ENCODE measurements around the gene CDC42BPA. TPM values are rescaled to one million over a fixed set of nuclear protein-coding genes. Genes with fewer than 3 reads are reported as not detected.

CDC42BPA gene
- total RNA-seq, 1 experiment from 2014 or later: 25.2 TPM

DNA sequence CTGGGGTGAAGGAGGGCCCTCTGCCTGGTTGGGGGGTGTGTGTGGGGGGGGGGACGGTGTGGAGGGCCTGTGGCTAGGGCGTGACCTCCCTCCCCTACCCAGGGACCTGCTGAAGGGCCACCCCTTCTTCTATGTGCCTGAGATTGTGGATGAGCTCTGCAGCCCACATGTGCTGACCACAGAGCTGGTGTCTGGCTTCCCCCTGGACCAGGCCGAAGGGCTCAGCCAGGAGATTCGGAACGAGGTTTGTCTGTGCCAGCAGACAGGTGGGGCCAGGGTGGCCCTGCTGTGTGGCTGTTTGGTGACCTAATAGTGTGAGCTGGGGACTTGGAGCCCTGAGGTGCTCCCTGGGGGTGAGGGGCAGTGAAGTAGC, 334.3 kb downstream of the CDC42BPA start (continued):
- TF ChIP-seq, protein P1, sequence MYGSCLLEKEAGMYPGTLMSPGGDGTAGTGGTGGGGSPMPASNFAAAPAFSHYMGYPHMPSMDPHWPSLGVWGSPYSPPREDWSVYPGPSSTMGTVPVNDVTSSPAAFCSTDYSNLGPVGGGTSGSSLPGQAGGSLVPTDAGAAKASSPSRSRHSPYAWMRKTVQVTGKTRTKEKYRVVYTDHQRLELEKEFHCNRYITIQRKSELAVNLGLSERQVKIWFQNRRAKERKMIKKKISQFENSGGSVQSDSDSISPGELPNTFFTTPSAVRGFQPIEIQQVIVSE (CRISPR knock-in tag; IDR thresholded peaks at IDR 0.05; ENCODE audit: borderline replicate concordance): no peak
- TF ChIP-seq, protein P2, sequence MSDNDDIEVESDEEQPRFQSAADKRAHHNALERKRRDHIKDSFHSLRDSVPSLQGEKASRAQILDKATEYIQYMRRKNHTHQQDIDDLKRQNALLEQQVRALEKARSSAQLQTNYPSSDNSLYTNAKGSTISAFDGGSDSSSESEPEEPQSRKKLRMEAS (CRISPR knock-in tag; IDR thresholded peaks at IDR 0.05): no peak
- TF ChIP-seq, protein P3, sequence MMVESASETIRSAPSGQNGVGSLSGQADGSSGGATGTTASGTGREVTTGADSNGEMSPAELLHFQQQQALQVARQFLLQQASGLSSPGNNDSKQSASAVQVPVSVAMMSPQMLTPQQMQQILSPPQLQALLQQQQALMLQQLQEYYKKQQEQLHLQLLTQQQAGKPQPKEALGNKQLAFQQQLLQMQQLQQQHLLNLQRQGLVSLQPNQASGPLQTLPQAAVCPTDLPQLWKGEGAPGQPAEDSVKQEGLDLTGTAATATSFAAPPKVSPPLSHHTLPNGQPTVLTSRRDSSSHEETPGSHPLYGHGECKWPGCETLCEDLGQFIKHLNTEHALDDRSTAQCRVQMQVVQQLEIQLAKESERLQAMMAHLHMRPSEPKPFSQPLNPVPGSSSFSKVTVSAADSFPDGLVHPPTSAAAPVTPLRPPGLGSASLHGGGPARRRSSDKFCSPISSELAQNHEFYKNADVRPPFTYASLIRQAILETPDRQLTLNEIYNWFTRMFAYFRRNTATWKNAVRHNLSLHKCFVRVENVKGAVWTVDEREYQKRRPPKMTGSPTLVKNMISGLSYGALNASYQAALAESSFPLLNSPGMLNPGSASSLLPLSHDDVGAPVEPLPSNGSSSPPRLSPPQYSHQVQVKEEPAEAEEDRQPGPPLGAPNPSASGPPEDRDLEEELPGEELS (CRISPR knock-in tag; IDR thresholded peaks at IDR 0.05): no peak

DNA sequence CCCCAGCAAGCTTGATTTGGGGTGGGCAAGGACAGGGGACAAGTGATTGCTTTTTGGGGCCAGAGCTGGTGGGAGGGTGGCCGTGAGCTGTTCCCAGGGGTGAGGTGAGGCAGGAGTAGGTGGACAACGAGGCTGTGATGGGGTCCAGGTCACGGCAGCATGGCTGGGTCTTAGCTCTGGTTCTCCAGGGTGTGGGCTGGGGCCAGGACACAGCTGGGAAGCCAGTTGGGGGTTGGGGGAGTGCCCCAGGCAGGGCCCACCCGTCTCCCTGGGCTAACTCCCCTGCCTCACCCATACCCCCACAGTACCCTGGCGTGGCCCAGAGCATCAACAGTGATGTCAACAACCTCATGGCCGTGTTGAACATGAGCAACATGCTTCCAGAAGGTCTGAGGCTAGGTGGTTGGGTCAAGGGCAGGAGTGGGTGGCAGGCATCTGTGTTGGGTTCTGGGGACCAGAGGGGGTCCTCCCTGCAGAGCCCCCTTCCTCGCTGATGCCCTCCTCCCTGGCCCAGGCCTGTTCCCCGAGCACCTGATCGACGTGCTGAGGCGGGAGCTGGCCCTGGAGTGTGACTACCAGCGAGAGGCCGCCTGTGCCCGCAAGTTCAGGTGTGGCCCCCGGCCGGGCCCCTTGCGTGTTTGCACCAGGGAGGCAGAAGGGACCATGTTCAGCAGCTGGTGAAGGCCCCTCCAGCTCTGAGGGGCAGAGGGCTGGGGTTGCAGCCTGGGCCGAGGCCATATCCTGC, 334.9 kb downstream of the CDC42BPA start:
- no peak overlapping the region for H3K4me3 Mint-ChIP-seq
- ATAC-seq (no peak), DNase-seq (ENCODE audit: low spot score) (no peak)
- peaks cover 17% of the 10 kb centered on the region for H3K36me3 Mint-ChIP-seq
- H3K4me1 Mint-ChIP-seq: peaks cover 7% of the 10 kb centered on the region
- no peaks in the 10 kb centered on the region for H3K9me3 Mint-ChIP-seq
- ChIA-PET CTCF (interaction anchor here (1.4 kb wide), 1 partner anchor 346 kb away, joined by 3 read pairs; no protein-coding TSS in a partner anchor), POLR2A (no interaction called here)
- no peak overlapping the region for H3K27ac Mint-ChIP-seq
- H3K27me3 Mint-ChIP-seq (ENCODE audit: low read depth): no peaks in the 10 kb centered on the region
- TF ChIP-seq, protein P4, sequence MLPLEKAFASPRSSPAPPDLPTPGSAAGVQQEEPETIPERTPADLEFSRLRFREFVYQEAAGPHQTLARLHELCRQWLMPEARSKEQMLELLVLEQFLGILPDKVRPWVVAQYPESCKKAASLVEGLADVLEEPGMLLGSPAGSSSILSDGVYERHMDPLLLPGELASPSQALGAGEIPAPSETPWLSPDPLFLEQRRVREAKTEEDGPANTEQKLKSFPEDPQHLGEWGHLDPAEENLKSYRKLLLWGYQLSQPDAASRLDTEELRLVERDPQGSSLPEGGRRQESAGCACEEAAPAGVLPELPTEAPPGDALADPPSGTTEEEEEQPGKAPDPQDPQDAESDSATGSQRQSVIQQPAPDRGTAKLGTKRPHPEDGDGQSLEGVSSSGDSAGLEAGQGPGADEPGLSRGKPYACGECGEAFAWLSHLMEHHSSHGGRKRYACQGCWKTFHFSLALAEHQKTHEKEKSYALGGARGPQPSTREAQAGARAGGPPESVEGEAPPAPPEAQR (CRISPR knock-in tag; IDR thresholded peaks at IDR 0.05): no peak
- TF ChIP-seq ELF4 (CRISPR knock-in tag; IDR thresholded peaks at IDR 0.05; ENCODE audit: low read depth): no peak
- TF ChIP-seq NR2C2 (CRISPR knock-in tag; IDR thresholded peaks at IDR 0.05): no peak
- no peak for TF ChIP-seq ZNF219 (CRISPR knock-in tag; IDR thresholded peaks at IDR 0.05; ENCODE audit: borderline replicate concordance)
- TF ChIP-seq, protein P5, sequence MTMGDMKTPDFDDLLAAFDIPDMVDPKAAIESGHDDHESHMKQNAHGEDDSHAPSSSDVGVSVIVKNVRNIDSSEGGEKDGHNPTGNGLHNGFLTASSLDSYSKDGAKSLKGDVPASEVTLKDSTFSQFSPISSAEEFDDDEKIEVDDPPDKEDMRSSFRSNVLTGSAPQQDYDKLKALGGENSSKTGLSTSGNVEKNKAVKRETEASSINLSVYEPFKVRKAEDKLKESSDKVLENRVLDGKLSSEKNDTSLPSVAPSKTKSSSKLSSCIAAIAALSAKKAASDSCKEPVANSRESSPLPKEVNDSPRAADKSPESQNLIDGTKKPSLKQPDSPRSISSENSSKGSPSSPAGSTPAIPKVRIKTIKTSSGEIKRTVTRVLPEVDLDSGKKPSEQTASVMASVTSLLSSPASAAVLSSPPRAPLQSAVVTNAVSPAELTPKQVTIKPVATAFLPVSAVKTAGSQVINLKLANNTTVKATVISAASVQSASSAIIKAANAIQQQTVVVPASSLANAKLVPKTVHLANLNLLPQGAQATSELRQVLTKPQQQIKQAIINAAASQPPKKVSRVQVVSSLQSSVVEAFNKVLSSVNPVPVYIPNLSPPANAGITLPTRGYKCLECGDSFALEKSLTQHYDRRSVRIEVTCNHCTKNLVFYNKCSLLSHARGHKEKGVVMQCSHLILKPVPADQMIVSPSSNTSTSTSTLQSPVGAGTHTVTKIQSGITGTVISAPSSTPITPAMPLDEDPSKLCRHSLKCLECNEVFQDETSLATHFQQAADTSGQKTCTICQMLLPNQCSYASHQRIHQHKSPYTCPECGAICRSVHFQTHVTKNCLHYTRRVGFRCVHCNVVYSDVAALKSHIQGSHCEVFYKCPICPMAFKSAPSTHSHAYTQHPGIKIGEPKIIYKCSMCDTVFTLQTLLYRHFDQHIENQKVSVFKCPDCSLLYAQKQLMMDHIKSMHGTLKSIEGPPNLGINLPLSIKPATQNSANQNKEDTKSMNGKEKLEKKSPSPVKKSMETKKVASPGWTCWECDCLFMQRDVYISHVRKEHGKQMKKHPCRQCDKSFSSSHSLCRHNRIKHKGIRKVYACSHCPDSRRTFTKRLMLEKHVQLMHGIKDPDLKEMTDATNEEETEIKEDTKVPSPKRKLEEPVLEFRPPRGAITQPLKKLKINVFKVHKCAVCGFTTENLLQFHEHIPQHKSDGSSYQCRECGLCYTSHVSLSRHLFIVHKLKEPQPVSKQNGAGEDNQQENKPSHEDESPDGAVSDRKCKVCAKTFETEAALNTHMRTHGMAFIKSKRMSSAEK (CRISPR knock-in tag; IDR thresholded peaks at IDR 0.05; ENCODE audit: borderline replicate concordance): no peak
- TF ChIP-seq, protein P6, sequence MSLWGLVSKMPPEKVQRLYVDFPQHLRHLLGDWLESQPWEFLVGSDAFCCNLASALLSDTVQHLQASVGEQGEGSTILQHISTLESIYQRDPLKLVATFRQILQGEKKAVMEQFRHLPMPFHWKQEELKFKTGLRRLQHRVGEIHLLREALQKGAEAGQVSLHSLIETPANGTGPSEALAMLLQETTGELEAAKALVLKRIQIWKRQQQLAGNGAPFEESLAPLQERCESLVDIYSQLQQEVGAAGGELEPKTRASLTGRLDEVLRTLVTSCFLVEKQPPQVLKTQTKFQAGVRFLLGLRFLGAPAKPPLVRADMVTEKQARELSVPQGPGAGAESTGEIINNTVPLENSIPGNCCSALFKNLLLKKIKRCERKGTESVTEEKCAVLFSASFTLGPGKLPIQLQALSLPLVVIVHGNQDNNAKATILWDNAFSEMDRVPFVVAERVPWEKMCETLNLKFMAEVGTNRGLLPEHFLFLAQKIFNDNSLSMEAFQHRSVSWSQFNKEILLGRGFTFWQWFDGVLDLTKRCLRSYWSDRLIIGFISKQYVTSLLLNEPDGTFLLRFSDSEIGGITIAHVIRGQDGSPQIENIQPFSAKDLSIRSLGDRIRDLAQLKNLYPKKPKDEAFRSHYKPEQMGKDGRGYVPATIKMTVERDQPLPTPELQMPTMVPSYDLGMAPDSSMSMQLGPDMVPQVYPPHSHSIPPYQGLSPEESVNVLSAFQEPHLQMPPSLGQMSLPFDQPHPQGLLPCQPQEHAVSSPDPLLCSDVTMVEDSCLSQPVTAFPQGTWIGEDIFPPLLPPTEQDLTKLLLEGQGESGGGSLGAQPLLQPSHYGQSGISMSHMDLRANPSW (CRISPR knock-in tag; conservative IDR thresholded peaks at IDR 0.05; ENCODE audit: low read depth): no peak
- TF ChIP-seq TP53 (CRISPR knock-in tag; IDR thresholded peaks at IDR 0.05): no peak
- TF ChIP-seq, protein P7, sequence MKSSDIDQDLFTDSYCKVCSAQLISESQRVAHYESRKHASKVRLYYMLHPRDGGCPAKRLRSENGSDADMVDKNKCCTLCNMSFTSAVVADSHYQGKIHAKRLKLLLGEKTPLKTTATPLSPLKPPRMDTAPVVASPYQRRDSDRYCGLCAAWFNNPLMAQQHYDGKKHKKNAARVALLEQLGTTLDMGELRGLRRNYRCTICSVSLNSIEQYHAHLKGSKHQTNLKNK (CRISPR knock-in tag; IDR thresholded peaks at IDR 0.05): no peak
- TF ChIP-seq, protein P8, sequence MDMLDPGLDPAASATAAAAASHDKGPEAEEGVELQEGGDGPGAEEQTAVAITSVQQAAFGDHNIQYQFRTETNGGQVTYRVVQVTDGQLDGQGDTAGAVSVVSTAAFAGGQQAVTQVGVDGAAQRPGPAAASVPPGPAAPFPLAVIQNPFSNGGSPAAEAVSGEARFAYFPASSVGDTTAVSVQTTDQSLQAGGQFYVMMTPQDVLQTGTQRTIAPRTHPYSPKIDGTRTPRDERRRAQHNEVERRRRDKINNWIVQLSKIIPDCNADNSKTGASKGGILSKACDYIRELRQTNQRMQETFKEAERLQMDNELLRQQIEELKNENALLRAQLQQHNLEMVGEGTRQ (CRISPR knock-in tag; IDR thresholded peaks at IDR 0.05): no peak
- TF ChIP-seq ATF1 (CRISPR knock-in tag; IDR thresholded peaks at IDR 0.05): no peak
- no peak for TF ChIP-seq MYBL2 (CRISPR knock-in tag; IDR thresholded peaks at IDR 0.05)
- TF ChIP-seq KAT7 (CRISPR knock-in tag; IDR thresholded peaks at IDR 0.05; ENCODE audit: borderline replicate concordance): no peak
- no peak for TF ChIP-seq ZNF138 (CRISPR knock-in tag; conservative IDR thresholded peaks at IDR 0.05)
- TF ChIP-seq, protein P9, sequence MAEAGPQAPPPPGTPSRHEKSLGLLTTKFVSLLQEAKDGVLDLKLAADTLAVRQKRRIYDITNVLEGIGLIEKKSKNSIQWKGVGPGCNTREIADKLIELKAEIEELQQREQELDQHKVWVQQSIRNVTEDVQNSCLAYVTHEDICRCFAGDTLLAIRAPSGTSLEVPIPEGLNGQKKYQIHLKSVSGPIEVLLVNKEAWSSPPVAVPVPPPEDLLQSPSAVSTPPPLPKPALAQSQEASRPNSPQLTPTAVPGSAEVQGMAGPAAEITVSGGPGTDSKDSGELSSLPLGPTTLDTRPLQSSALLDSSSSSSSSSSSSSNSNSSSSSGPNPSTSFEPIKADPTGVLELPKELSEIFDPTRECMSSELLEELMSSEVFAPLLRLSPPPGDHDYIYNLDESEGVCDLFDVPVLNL (CRISPR knock-in tag; IDR thresholded peaks at IDR 0.05; ENCODE audit: borderline replicate concordance, low read depth): no peak
